ENCODE measurements around the gene PHF5A. TPM values are rescaled to one million over a fixed set of nuclear protein-coding genes. Genes with fewer than 3 reads are reported as not detected.

Gene PHF5A
- total RNA-seq, 1 donor = 51.0 TPM

DNA sequence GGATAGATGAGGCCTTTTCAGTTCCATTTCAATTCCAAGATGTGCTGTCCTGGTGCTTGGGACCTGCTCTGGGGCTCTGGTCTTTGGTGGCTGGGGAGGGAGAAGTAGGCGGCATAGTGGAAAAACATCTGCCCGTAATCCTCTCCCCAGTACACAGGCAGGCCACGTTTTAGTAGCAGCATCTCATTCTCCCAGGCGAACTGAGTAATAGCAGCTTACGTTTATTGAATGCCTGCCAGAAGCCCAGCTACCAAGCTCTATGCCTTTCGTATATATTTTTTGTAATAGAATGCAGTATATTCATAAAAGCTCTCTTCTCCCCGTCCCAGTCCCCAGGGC lies 11.9 kb upstream of the PHF5A start:
- TF ChIP-seq, protein P1, sequence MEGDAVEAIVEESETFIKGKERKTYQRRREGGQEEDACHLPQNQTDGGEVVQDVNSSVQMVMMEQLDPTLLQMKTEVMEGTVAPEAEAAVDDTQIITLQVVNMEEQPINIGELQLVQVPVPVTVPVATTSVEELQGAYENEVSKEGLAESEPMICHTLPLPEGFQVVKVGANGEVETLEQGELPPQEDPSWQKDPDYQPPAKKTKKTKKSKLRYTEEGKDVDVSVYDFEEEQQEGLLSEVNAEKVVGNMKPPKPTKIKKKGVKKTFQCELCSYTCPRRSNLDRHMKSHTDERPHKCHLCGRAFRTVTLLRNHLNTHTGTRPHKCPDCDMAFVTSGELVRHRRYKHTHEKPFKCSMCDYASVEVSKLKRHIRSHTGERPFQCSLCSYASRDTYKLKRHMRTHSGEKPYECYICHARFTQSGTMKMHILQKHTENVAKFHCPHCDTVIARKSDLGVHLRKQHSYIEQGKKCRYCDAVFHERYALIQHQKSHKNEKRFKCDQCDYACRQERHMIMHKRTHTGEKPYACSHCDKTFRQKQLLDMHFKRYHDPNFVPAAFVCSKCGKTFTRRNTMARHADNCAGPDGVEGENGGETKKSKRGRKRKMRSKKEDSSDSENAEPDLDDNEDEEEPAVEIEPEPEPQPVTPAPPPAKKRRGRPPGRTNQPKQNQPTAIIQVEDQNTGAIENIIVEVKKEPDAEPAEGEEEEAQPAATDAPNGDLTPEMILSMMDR (IDR thresholded peaks at IDR 0.05; ENCODE audit: insufficient read depth, low read depth, low read length) = no peak
- no peak overlapping the region for H3K4me3 ChIP-seq (ENCODE audit: low read depth, low read length)
- peak; percentile 77 for DNase-seq (ENCODE audit: low read depth)

DNA sequence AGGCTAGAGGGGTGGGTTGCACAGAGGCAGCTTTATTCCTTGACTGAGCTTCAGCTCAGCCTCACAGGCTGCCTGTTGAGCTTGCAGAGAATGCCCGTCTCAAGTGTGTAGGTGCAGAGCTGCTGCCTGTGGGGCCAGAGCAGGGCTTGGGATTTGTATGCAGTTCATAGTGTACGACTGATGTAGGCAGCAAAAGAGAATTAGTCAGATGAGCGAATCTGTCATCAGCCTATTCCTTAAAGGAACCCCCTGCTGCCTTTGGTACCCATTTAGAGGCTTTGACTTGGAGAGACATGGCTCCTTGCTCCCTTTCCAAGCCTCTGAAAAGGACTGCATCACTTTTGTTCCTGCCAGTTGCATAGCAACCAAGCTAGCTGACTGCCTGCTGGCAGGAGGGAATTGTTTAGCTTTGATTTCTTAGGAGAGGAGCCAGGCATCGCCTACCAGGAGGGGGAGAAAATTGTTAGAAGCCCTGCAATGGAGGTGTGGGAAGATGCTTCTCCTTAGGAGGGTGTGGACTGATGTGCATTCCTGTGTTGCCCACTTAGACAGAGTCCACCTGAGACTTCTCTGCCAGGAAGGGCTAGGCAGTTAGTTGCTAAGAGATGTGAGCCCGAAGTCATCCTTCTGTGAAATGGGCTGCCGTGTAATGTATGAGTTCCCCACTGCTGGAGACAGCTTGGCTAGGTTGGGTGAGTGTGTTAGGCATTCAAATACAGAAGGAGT lies 11.3 kb upstream of the PHF5A start:
- H3K4me3 ChIP-seq (ENCODE audit: low read depth, low read length) = no peak overlapping the region
- DNase-seq (ENCODE audit: low read depth) = no peak
- TF ChIP-seq, protein P1 (IDR thresholded peaks at IDR 0.05; ENCODE audit: insufficient read depth, low read depth, low read length) = no peak

DNA sequence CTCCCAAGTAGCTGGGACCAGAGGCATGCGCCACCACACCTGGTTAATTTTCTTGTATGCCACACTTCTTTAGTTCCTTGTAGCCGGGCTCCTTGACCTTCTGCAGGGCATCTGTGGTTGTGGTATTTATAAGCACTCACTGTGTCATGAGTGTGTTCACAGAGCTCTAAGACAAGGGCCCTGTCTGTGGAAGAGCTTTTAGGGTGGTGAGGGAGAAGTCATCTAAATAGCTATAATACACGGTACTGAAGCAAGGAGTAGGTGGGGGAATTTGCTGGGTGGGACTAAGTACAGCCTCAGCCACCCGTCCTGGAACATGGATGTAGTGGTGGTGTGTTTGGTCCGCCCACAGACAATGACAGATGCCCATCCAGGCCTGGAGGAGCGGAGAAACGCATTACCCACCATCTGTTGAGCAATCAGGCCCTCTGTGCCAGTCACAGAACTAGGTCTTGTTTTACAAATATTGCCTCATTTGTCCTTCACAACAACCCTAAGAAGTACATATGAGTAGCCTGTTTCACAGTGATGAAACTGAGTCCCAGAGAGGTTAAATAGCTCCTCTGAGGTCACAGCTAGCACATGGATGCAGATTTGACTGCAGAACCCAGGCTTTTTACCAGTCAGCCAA lies 10.5 kb upstream of the PHF5A start:
- DNase-seq (ENCODE audit: low read depth) = peak; percentile 44
- H3K4me3 ChIP-seq (ENCODE audit: low read depth, low read length) = no peak overlapping the region
- TF ChIP-seq, protein P1 (IDR thresholded peaks at IDR 0.05; ENCODE audit: insufficient read depth, low read depth, low read length) = no peak

DNA sequence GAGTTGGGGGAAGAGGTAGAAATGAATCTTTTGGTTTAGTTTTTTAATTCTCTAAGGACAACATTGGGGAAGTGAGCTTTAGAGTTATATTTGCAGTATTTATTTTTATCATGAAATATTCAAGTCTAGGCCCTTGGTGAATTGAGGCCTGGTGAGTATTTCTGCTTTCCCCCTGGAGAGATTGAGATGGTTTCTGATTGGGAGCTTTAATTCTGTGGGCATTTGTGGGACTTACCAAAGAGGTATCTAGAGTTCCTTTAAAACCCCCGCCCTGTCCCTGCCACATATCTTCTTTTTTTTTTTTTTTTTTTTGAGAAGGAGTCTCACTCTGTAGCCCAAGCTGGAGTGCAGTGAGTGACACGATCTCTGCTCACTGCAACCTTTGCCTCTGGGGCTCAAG lies 10.0 kb upstream of the PHF5A start:
- H3K4me3 ChIP-seq (ENCODE audit: low read depth, low read length) = no peak overlapping the region
- DNase-seq (ENCODE audit: low read depth) = no peak
- TF ChIP-seq, protein P1 (IDR thresholded peaks at IDR 0.05; ENCODE audit: insufficient read depth, low read depth, low read length) = no peak

DNA sequence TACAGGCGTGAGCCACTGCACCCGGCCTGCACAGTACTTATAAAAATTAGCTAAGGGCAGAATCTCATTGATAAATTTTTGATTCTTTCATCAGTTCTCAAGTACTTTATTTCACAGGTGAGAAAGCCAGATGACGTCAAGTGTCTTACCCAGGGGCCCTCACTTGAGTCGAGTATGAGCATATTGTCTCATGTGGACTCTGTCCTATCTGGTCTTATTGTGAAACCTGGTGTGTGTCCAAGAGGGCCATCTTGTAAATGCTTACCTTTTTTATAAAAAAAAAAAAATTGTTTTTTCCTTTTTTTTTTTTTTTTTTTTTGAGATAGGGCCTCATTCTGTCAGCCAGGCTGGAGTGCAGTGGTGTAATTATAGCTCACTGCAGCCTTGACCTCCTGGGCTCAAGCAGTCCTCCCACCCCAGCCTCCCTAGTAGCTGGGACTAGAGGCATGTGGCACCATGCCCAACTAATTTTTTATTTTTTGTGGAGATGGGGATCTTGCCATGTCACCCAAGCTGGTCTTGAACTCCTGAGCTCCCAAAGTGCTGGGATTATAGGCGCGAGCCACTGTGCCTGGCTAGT lies 6.5 kb upstream of the PHF5A start:
- no peak for DNase-seq (ENCODE audit: low read depth)
- TF ChIP-seq, protein P1 (IDR thresholded peaks at IDR 0.05; ENCODE audit: insufficient read depth, low read depth, low read length) = no peak
- H3K4me3 ChIP-seq (ENCODE audit: low read depth, low read length) = no peak overlapping the region

DNA sequence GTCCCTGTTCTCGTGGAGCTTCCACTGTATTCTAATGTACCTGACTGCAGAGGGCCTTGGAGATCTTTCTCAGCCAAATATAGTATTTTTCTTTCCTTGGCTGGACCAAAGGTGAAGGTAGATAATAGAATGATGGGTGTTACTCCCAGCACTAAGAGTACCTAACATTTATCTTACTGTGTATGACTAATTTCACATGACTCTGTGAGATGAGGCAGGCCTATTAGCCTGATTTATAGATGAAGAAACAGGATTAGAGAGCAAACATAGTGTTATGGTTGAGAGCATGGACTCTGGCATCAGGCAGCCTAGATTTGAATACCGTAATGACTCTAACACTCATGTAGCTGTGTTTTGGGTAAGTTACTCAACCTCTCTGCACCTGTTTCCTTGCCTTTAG lies 3.1 kb upstream of the PHF5A start:
- H3K4me3 ChIP-seq (ENCODE audit: low read depth, low read length) = no peak overlapping the region
- TF ChIP-seq, protein P1 (IDR thresholded peaks at IDR 0.05; ENCODE audit: insufficient read depth, low read depth, low read length) = no peak
- DNase-seq (ENCODE audit: low read depth) = no peak

Data from fibroblast of villous mesenchyme (primary cell).